DOHH2 (cell line): Measurements from ENCODE around the gene WDR87.

Experiments used
- H3F3A ChIP-seq: fragments of 200-600 bp; sonication (generic), shearing (Covaris generic); 2 replicates; pipeline ENCODE4 v1.6.0; 2016; ENCODE audit warnings: antibody characterized with exemption, mild to moderate bottlenecking; ENCODE audit not compliant: control insufficient read depth, insufficient read depth
- H3K27ac ChIP-seq: fragments of 200-600 bp; sonication (generic); 2 replicates; pipeline ENCODE4 v1.5.1; 2014; ENCODE audit warnings: low read depth, mild to moderate bottlenecking, low read length, moderate library complexity
- H3K27me3 ChIP-seq: fragments of 200-600 bp; sonication (generic); 2 replicates; pipeline ENCODE4 v1.6.1; 2014; ENCODE audit warnings: mild to moderate bottlenecking, low read length, mixed read lengths; ENCODE audit not compliant: control insufficient read depth
- H3K36me3 ChIP-seq: fragments of 200-600 bp; sonication (generic); 2 replicates; pipeline ENCODE4 v1.6.1; 2014; ENCODE audit warnings: mild to moderate bottlenecking, low read length, moderate library complexity, mixed read lengths; ENCODE audit not compliant: control insufficient read depth
- H3K4me1 ChIP-seq: fragments of 200-600 bp; sonication (generic); 2 replicates; pipeline ENCODE4 v1.6.1; 2014; ENCODE audit warnings: mild to moderate bottlenecking, low read length, mixed read lengths; ENCODE audit not compliant: control insufficient read depth
- H3K4me2 ChIP-seq: fragments of 200-600 bp; sonication (generic); 2 replicates; pipeline ENCODE4 v1.6.0; 2014; ENCODE audit warnings: mild to moderate bottlenecking, low read length, moderate library complexity
- H3K4me3 ChIP-seq: fragments of 200-600 bp; sonication (generic); 2 replicates; pipeline ENCODE4 v1.5.1; 2014; ENCODE audit warnings: mild to moderate bottlenecking, low read length, mixed read lengths
- H3K79me2 ChIP-seq: fragments of 200-600 bp; sonication (generic); 2 replicates; pipeline ENCODE4 v1.6.1; 2014; ENCODE audit warnings: mild to moderate bottlenecking, low read length, mixed read lengths; ENCODE audit not compliant: control insufficient read depth
- H3K9me2 ChIP-seq: fragments of 200-600 bp; sonication (generic); replicated peaks from 2 replicates; pipeline ENCODE4 v1.6.1; 2014; ENCODE audit warnings: mild to moderate bottlenecking, low read length, mixed read lengths; ENCODE audit not compliant: control insufficient read depth
- H3K9me3 ChIP-seq: fragments of 200-600 bp; sonication (generic); 2 replicates; pipeline ENCODE4 v1.6.1; 2014; ENCODE audit warnings: antibody characterized with exemption, low read length, mixed read lengths; ENCODE audit not compliant: control insufficient read depth, insufficient read depth
- H4K20me1 ChIP-seq: fragments of 200-600 bp; sonication (generic); 2 replicates; pipeline ENCODE4 v1.6.0; 2014; ENCODE audit warnings: low read depth, mild to moderate bottlenecking, antibody characterized with exemption, low read length, moderate library complexity; ENCODE audit not compliant: control insufficient read depth, insufficient read depth
- EZH2phosphoT487 ChIP-seq: fragments of 200-600 bp; sonication (generic); IDR thresholded peaks from 2 replicates; pipeline ENCODE4 v1.6.1; 2017; ENCODE audit warnings: borderline replicate concordance, mild to moderate bottlenecking, antibody characterized with exemption, low read length, moderate library complexity, mixed read lengths
- TF ChIP-seq, protein P1 (sequence below): fragments of 200-600 bp; sonication (generic); IDR thresholded peaks from one replicate; pipeline ENCODE4 v1.5.1; 2014; ENCODE audit warnings: antibody characterized with exemption, mild to moderate bottlenecking, low read depth, low read length; ENCODE audit not compliant: poor library complexity, severe bottlenecking

The WDR87 gene

DNA sequence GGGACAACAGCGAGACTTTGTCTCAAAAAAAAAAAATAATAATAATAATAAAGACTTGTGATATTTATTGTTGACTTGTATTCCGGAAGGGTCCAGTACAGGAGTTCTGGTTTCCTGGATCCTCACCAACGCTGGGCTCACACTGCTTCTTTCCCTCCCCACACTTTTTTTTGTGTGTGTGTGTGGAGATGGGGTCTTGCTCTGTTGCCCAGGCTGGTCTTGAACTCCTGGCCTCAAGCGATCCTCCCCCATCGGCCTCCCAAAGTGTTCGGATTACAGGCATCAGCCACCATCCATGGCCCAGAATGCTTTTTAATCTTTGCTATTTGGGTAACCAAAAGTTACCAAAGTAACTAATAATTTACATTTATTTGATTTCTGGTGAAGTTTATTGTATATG lies 39.7 kb upstream of the WDR87 start:
- H3K27ac ChIP-seq, result no peak overlapping the region
- H3K79me2 ChIP-seq, result peaks cover 89% of the 10 kb centered on the region

DNA sequence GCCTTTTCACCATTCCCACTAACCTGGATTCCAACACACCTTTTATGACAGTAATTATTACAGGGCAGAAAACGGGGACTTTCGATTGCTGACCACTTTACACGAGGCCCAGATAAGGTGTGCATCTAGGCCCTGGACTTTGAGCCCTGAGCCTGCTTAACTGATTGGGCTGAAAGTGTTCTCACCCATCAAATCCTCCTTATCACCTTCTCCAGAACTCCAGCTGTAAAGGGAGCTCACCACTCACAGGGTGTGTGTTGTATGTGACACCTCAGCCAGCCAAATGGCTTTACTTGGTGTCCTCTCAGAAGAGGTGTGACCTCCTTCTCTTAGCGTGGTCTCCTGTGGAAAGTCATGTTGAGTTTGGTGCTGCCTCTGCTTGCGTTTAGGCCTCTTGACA lies 37.1 kb upstream of the WDR87 start:
- H4K20me1 ChIP-seq, result no peaks in the 10 kb centered on the region
- H3K9me2 ChIP-seq, result no peaks in the 10 kb centered on the region
- peaks cover 9% of the 10 kb centered on the region; the same call in 1 of the 2 replicates for H3K36me3 ChIP-seq
- H3K79me2 ChIP-seq, result peaks cover 87% of the 10 kb centered on the region
- H3K27me3 ChIP-seq, result no peaks in the 10 kb centered on the region
- H3F3A ChIP-seq, result no peaks in the 10 kb centered on the region
- H3K4me3 ChIP-seq, result no peak overlapping the region
- no peak overlapping the region for H3K27ac ChIP-seq
- H3K4me1 ChIP-seq, result peaks cover 11% of the 10 kb centered on the region
- TF ChIP-seq, protein P1, sequence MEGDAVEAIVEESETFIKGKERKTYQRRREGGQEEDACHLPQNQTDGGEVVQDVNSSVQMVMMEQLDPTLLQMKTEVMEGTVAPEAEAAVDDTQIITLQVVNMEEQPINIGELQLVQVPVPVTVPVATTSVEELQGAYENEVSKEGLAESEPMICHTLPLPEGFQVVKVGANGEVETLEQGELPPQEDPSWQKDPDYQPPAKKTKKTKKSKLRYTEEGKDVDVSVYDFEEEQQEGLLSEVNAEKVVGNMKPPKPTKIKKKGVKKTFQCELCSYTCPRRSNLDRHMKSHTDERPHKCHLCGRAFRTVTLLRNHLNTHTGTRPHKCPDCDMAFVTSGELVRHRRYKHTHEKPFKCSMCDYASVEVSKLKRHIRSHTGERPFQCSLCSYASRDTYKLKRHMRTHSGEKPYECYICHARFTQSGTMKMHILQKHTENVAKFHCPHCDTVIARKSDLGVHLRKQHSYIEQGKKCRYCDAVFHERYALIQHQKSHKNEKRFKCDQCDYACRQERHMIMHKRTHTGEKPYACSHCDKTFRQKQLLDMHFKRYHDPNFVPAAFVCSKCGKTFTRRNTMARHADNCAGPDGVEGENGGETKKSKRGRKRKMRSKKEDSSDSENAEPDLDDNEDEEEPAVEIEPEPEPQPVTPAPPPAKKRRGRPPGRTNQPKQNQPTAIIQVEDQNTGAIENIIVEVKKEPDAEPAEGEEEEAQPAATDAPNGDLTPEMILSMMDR, result no peak
- no peak for TF ChIP-seq EZH2phosphoT487
- no peak overlapping the region for H3K4me2 ChIP-seq
- H3K9me3 ChIP-seq, result no peaks in the 10 kb centered on the region

More for the DNA sequence above, 39.7 kb upstream of the WDR87 start:
- no peaks in the 10 kb centered on the region for H3K9me2 ChIP-seq
- TF ChIP-seq, protein P1, result no peak
- no peak for TF ChIP-seq EZH2phosphoT487
- no peaks in the 10 kb centered on the region for H3K27me3 ChIP-seq
- no peaks in the 10 kb centered on the region for H4K20me1 ChIP-seq
- no peak overlapping the region for H3K4me2 ChIP-seq
- H3K4me1 ChIP-seq, result peaks cover 29% of the 10 kb centered on the region
- H3F3A ChIP-seq, result peaks cover 5% of the 10 kb centered on the region
- H3K9me3 ChIP-seq, result no peaks in the 10 kb centered on the region
- no peak overlapping the region for H3K4me3 ChIP-seq
- H3K36me3 ChIP-seq, result peaks cover 3% of the 10 kb centered on the region

DNA sequence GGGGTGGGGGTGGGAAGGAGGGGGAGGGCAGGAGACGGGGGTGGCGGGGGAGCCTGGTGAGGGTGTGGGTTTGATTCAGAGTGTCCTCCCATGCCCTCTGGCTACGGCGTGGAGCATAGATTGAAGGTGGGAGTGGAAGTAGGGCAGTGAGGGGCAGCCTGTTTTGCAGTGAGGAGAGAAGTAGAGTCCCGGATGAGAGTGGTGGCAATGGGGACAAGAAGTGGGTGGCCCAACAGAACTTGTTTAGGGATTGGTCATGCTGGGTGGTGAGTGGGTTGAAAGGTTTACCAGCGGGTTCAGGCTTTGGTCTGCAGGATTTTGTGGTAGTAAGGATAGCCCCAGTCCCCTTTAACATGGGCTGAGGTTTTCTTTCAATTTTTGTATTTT lies 36.1 kb upstream of the WDR87 start:
- peaks cover 82% of the 10 kb centered on the region for H3K79me2 ChIP-seq

More for the DNA sequence above, 36.1 kb upstream of the WDR87 start:
- no peak overlapping the region for H3K4me3 ChIP-seq
- TF ChIP-seq, protein P1, result no peak
- TF ChIP-seq EZH2phosphoT487, result no peak
- H3K9me2 ChIP-seq, result no peaks in the 10 kb centered on the region
- H3K36me3 ChIP-seq, result peaks cover 13% of the 10 kb centered on the region
- peaks cover 7% of the 10 kb centered on the region for H3K4me1 ChIP-seq
- H3K27ac ChIP-seq, result no peak overlapping the region
- no peaks in the 10 kb centered on the region for H3K9me3 ChIP-seq
- H3F3A ChIP-seq, result no peaks in the 10 kb centered on the region
- H3K27me3 ChIP-seq, result no peaks in the 10 kb centered on the region
- no peak overlapping the region for H3K4me2 ChIP-seq
- no peaks in the 10 kb centered on the region for H4K20me1 ChIP-seq
